Stimulated activated CD4-positive, alpha-beta T cell treated with anti-CD3 and anti-CD28 coated beads, Interleukin-4, amount 100 ng/mL, for 4 hours (primary cell): Measurements from ENCODE around the gene CASKIN2.
"Not testable (repeated sequence)": the region's sequence is repeated elsewhere in the genome, so short reads cannot be mapped to it uniquely, and the experiment has no call there.

Experiments
- DNase-seq, 2 experiments: peaks; one replicate each; pipeline ENCODE4 v3.0.0-alpha.2; 2020

The CASKIN2 gene

DNA sequence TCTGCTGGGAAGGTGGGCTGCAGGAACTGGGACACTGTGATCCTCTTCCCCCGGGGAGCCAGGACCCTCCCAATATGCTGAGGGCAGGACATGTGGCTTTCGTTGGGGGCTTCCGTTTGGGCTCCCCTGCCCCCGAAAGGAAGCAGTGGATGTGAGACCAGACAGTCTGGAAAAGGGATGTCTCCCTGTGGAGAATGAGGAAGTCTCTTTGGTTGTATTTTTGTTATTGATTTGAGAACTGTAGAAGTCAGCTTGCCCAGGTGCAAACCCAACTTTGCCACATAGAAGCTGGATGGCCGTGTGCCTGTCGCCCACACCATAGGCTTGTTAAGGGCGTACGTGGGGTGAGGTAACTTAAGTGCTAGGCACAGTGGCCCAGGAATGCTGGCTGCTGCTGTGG lies 28.9 kb upstream of the CASKIN2 start:
- no peak for DNase-seq

DNA sequence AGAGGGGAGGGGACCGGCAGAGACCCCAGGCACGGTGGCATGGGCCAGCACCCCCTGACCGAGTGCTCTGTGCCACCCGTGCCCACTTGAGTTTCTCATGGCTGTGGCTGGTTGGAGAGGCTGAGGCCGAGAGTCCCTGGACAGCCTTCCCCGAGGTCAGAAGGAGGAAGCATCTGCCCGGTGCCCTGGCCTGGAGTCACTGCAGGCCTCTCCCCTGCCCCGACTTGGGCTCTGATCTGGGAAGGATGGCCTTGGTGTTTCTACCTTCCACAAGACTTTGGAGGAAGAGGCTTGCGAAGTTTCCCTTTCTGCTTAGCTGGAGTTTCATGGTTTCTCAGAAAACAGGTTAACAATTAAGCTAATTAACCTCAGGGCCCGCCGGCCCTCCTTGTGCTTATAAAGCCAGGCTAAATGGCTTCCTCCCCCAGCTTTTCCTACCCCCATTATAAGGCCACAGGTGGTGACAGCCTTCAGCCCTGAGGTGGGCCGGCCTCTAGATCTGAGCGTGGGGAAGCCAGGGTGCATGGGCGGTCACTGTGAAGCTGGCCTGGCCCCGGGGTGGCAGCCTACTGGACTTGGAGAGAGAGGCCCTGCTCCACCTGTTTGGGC lies 27.5 kb upstream of the CASKIN2 start:
- DNase-seq = no peak

DNA sequence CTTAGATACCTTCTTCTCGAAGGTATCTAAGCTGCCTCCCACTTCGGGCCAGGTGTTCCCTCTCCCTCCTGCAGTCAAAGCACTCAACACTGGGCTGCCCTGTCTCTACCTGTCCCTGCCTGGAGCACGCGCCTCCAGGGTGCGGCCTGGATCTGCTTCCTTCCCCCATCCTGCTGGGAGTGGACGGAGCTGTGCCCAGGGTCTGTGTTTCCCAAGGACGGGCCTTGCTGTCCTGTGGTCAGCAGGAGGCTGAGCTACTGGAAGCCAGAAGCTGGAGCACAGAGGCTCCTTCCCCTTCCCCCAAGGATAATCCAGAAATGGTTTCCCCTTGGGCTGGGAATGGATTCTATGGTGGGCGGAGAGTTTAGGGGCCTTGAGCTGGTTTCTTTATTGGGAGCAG lies 26.9 kb upstream of the CASKIN2 start:
- no peak for DNase-seq

- DNase-seq = no peak
These were observed 25.7 kb upstream of the CASKIN2 start for GRCh38 chr17:75540923-75541503.

DNA sequence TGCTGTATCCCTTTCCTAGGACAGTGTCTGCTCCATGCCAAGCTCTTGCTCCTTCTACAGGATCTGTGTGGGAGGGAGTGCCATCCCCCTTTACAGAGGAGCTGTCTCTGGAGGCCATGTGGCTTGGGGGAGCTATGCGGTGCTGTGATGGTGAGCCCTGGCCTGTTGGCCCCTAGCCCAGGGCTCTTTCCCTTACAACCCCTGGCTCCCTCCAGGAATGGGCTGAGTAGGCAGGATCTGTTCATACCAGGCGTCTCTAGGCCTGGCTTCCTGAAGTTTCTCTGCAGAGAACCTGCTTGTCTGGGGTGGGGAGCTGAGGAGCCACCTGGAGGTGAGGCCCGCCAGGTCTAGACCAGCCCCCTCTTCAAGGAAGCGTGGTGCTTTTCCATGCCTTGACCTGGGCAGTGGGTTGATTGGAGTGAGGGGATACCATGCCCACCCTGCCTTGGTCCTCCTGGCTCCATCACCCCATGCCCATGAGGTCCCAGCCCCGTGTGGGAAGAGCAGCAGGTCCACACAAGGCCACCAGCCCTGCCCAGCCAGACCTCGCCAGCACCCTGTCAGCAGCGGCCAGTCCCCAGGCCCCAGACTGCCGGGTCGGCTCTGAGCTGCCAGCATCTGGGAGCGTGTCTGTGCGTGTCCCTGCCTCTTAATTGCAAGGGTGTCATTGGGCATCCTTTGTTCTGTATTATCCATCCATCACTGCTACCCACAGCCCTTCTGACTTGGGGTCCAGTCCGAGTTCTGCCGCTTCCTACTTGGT lies 24.8 kb upstream of the CASKIN2 start:
- DNase-seq = no peak

- no peak for DNase-seq
These were observed 21.0 kb upstream of the CASKIN2 start for GRCh38 chr17:75536366-75536765.

DNA sequence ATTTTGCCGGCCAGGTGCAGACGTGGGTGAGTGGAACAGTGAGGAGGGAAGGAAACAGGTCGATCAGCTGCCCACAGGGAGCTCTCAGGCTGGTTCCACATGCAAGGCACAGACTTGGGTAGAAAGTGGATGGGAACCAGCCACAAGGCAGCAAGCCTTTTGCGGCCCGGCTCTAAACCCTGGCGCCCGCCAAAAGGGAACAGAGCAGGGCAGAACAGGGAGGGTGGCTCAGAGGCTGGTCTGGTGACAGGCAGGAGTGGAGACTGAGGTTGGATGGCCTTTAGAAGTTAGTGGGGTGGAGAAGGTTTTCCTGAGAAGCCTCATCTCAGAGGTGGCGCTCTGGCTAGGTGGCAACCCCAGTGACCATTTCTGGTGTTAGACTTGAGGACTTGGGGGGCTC lies 20.5 kb upstream of the CASKIN2 start:
- no peak for DNase-seq

GRCh38 chr17:75535119-75535537 lies 19.8 kb upstream of the CASKIN2 start:
- DNase-seq = peak; percentile 31 to 47

DNA sequence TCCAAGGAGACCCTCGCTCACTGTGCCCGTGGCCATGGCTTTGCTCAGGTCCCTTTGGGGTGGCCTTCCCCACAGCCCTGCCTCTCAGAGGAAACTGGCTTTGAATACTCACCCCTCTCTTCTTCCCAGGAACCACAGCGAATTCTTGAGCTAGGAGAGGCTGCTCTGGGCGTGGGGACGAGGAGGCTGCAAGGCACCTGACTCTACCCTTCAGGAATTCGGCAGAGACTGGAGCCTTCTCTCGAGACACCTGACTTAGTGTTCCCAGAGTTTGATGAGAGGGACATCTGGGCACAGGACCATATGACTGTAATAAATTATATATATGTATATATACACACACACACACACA lies 16.4 kb upstream of the CASKIN2 start:
- no peak for DNase-seq

DNA sequence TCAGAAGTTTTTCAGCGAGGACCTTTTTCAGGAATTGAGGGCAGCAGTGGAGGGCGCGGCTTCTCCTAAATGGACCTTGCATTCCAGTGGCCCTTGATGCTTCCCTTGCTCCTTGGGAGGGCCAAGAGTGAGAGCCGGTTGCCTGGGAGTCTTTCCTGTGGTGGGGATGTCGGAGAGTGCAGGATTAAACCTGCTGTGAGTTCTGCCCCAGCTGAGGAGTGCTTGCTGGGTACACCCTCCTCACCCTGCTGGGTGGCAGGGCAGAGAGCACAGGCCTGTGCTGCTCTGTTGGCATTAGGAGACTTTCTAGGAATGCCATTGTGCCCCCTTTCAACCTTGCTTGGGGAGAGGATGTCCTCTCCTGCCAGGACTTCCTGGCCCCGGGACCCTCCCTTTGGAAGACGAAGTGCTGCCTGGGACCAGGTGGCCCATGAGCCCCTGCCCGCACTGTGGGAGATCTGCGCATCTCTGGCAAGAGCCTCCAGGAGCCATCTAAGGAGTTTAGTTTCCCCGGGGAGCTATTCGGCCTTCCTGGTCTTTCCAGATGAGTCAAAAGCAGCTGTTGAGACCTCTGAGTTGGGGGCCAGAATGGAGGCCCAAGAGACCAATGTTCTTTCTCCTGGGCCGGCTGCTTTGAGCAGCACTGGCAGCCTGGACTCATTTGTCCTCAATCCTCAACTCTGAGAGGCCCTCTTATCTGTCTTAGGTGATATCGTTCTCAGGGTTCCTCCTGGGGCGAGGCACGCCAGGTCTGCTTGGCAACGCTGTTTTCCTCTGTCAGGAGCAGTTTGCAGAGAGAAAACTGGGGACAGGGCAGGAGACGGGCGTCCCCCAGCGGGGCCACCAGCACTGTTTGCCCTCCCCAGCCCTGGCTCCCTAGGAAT lies 15.7 kb upstream of the CASKIN2 start:
- no peak for DNase-seq

- DNase-seq = no peak
These were observed 11.4 kb upstream of the CASKIN2 start for GRCh38 chr17:75526555-75527270.

DNA sequence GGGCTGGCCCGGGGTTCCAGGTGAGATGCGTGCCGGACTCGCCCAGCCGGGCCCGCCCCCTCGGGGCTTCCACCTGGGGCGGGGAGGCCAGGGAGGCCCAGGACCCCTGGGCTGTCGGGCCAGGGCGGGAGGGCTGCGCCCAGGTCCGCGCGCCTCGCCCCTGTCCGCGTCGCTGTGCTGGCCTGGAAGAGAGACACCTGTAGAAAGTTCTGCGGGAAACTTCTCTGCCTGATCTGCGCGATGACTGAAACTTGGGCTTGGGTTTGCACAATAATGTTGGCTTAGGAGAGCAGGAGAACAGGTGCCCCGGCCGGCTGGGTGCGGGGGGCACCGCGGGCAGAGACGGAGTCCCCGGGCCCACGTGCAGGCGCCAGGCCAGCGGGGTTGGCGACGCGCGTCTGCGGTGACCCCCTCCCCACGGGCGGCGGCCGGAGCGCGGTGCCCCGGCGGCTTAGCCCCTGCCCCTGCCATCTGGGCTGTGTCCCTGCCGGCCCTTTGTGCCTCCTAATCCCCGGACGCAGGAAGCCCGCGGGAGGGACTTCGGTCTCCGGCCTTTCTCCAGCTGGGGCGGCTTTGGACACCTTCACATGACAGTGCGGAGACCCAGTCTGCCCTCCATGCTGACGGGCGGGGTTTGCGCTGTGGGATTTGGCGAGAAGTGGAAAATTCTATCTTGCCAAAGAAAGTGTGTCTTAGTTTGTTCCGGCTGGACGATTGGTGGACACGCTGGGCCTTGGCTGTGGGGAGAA lies 10.6 kb upstream of the CASKIN2 start:
- DNase-seq = no peak

DNA sequence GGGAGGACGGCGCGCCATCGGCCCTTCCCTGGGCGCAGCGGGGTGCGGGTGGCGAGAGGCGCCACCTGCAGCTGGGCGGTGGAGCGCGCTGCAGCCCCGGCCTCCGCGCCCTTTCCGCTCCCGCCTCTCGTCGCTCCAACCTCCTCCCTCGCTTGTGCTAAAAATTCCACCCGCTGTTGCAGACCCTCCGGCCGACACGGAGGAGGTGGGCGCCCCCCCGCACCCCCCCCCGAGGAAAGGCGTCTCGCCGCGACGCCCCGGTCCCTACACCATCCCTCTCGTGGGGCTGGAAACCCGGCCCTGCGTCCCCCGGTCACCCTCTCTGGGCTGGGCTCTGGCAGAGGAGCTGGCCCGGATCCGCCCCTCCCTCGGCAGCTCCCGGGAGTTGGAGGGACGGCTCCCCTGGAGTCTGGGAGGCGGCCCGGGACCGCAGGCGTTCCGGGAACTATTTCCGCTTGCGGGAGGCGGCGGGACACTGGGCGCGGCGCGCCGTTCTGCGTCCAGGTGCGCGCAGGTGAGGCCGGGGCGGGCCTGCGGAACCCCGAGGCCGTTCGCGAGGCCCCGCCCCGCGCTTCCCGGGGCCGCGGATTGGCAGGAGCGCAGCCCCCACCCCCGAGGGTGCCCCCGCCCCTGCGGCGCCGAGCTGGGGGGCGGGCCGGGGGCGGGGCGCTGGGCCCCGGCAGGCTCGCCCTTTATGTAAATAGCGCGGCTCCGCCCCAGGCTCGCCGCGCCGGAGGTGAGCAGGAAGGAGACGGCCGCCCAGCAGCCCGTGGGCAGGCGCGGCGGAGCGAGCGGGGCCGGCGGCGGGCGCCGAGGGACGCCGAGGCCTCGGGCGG lies 9.9 kb upstream of the CASKIN2 start, which contains the start of gene LLGL2:
LLGL2 (plus strand) TSS at position 728 of the 836 bp plus-strand sequence. CDS start 17,730 bp downstream, outside the sequence.
- peak; percentile 81 for DNase-seq

DNA sequence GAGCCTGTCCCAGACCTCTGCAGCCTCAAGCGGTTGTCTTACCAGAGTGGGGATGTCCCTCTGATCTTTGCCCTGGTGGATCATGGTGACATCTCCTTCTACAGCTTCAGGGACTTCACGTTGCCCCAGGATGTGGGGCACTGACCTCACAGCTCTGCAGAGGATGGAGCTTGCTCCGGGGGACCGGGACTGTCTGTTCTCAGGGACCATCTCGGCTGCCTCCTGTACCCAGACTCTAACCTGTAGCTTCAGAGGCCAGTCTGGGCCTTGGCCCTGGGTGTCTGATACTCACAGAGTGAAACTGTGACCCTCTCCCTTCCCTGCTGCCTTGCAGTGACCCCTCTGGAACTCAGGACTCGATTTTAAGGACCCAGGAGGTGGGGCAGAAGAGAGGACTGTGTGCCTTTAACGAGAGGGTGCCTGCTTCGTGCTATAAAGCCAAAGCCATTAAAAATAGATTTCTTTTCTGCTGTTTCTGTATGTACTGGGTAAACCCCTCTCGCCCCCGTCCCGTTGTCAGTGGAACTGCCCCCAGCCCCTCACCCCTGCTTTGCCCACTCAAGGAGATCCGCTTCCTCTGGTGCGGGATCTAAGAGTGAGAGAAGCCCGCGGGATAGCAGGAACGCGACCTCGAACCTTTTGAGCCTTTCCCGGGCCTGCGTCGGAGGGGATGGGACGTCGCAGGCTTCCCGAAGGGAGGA lies 9.1 kb upstream of the CASKIN2 start:
- DNase-seq = no peak

DNA sequence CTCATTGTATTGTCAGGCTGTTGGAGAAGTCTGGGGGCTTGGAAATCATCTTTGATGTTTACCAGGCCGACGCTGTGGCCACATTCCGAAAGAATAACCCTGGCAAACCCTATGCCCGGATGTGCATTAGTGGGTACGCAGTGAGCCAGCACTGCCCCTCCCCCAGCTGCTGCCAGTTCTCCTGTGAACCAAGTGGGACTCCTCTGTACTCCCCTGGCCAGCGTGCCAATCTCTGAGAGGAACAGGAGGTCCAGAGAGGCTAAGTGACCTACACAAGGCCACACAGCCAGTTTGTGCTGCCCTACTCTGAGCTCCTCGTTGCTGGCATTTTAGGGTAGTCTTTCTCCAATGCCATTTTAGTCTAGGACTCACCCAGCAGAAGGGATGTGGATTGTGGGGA lies 8.3 kb upstream of the CASKIN2 start:
- DNase-seq = no peak

GRCh38 chr17:75521951-75522727 lies 6.8 kb upstream of the CASKIN2 start:
- no peak for DNase-seq

GRCh38 chr17:75521290-75521689 lies 6.0 kb upstream of the CASKIN2 start:
- no peak for DNase-seq

DNA sequence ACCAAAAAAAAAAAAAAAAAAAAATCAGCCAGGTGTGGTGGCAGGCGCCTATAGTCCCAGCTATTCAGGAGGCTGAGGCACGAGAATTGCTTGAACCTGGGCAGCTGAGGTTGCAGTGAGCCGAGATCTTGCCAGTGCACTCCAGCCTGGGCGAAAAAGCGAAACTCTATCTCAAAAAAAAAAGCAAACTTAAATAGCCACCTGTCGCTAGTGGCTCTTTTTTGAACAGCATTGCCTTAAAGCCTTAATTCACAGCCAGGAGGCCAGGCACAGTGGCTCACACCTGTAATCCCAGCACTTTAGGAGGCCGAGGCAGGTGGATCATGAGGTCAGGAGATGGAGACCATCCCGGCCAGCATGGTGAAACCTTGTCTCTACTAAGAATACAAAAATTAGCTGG lies 5.1 kb upstream of the CASKIN2 start:
- DNase-seq = not testable (repeated sequence)

DNA sequence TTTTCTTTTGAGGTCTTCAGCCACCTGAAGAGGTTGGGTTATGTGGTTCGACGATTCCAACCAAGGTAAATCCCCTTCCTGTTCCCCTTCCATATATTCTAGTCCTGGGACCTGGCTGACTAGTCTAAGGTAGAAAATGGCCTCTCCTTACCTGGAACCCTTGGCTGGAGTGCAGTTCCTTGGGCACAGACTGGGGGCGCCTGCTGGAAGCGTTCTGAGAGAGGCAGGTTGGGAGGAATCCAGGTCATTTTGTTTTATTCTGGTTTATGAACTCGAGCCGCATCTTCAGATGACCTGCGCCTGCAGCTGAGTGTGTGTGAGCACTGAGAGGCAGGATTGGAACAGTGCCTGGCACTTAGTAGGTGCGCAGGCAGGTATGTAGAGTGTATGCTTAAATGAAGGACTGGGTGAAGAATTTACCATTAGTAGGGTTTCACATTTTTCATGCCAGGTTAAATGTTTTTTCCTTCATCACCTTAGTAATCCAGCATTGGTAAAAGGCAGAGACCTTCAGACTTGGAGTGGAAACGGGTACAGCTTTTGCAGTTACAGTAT lies 3.7 kb upstream of the CASKIN2 start:
- no peak for DNase-seq
